ENCODE data around the gene PACRG.

PACRG gene

GRCh38 chr6:163187201-163187600, 459.4 kb downstream of the PACRG start:
- Histone ChIP-seq H3K27ac (no peak overlapping the region), H3K27me3 (ENCODE audit: insufficient read depth, low read depth) (no peaks in the 10 kb centered on the region), H4K20me1 (ENCODE audit: insufficient read depth) (no peaks in the 10 kb centered on the region), H2AFZ (ENCODE audit: low read depth) (no peak overlapping the region), H3K4me3 (IDR thresholded peaks at IDR 0.05; ENCODE audit: insufficient read depth, low read depth, low read length) (no peak overlapping the region), H3K9ac (no peak overlapping the region), H3K4me1 (ENCODE audit: low read depth, poor library complexity, severe bottlenecking) (no peaks in the 10 kb centered on the region), H3K79me2 (ENCODE audit: insufficient read depth, low read depth) (no peaks in the 10 kb centered on the region), H3K4me2 (no peak overlapping the region), H3K36me3 (ENCODE audit: insufficient read depth) (no peaks in the 10 kb centered on the region)
- no peak for TF ChIP-seq CTCF (conservative IDR thresholded peaks at IDR 0.05; ENCODE audit: low read depth, low read length)

GRCh38 chr6:163187606-163188005, 459.8 kb downstream of the PACRG start:
- H2AFZ ChIP-seq (ENCODE audit: low read depth), result no peak overlapping the region
- TF ChIP-seq CTCF (conservative IDR thresholded peaks at IDR 0.05; ENCODE audit: low read depth, low read length), result no peak
- H3K36me3 ChIP-seq (ENCODE audit: insufficient read depth), result no peaks in the 10 kb centered on the region
- H3K27ac ChIP-seq, result no peak overlapping the region
- no peaks in the 10 kb centered on the region for H4K20me1 ChIP-seq (ENCODE audit: insufficient read depth)
- no peak overlapping the region for H3K9ac ChIP-seq
- no peaks in the 10 kb centered on the region for H3K27me3 ChIP-seq (ENCODE audit: insufficient read depth, low read depth)
- no peak overlapping the region for H3K4me3 ChIP-seq (IDR thresholded peaks at IDR 0.05; ENCODE audit: insufficient read depth, low read depth, low read length)
- H3K4me1 ChIP-seq (ENCODE audit: low read depth, poor library complexity, severe bottlenecking), result no peaks in the 10 kb centered on the region
- H3K4me2 ChIP-seq, result no peak overlapping the region
- H3K79me2 ChIP-seq (ENCODE audit: insufficient read depth, low read depth), result no peaks in the 10 kb centered on the region

GRCh38 chr6:163188746-163189145, 461.0 kb downstream of the PACRG start:
- Histone ChIP-seq H3K9ac (no peak overlapping the region), H3K79me2 (ENCODE audit: insufficient read depth, low read depth) (no peaks in the 10 kb centered on the region), H3K27me3 (ENCODE audit: insufficient read depth, low read depth) (no peaks in the 10 kb centered on the region), H3K27ac (no peak overlapping the region), H3K4me2 (no peak overlapping the region), H3K4me1 (ENCODE audit: low read depth, poor library complexity, severe bottlenecking) (no peaks in the 10 kb centered on the region), H3K36me3 (ENCODE audit: insufficient read depth) (no peaks in the 10 kb centered on the region), H4K20me1 (ENCODE audit: insufficient read depth) (no peaks in the 10 kb centered on the region), H3K4me3 (IDR thresholded peaks at IDR 0.05; ENCODE audit: insufficient read depth, low read depth, low read length) (no peak overlapping the region), H2AFZ (ENCODE audit: low read depth) (no peak overlapping the region)
- TF ChIP-seq CTCF (conservative IDR thresholded peaks at IDR 0.05; ENCODE audit: low read depth, low read length), result no peak

GRCh38 chr6:163189609-163190008, 461.8 kb downstream of the PACRG start:
- Histone ChIP-seq H3K4me3 (IDR thresholded peaks at IDR 0.05; ENCODE audit: insufficient read depth, low read depth, low read length) (no peak overlapping the region), H2AFZ (ENCODE audit: low read depth) (no peak overlapping the region), H3K27ac (no peak overlapping the region), H3K79me2 (ENCODE audit: insufficient read depth, low read depth) (no peaks in the 10 kb centered on the region), H3K9ac (no peak overlapping the region), H3K4me2 (no peak overlapping the region), H3K4me1 (ENCODE audit: low read depth, poor library complexity, severe bottlenecking) (no peaks in the 10 kb centered on the region), H3K36me3 (ENCODE audit: insufficient read depth) (no peaks in the 10 kb centered on the region), H3K27me3 (ENCODE audit: insufficient read depth, low read depth) (no peaks in the 10 kb centered on the region), H4K20me1 (ENCODE audit: insufficient read depth) (no peaks in the 10 kb centered on the region)
- no peak for TF ChIP-seq CTCF (conservative IDR thresholded peaks at IDR 0.05; ENCODE audit: low read depth, low read length)

- Histone ChIP-seq H3K79me2 (ENCODE audit: insufficient read depth, low read depth) (no peaks in the 10 kb centered on the region), H2AFZ (ENCODE audit: low read depth) (no peak overlapping the region), H3K27me3 (ENCODE audit: insufficient read depth, low read depth) (no peaks in the 10 kb centered on the region), H3K4me2 (no peak overlapping the region), H3K4me3 (IDR thresholded peaks at IDR 0.05; ENCODE audit: insufficient read depth, low read depth, low read length) (no peak overlapping the region), H4K20me1 (ENCODE audit: insufficient read depth) (no peaks in the 10 kb centered on the region), H3K9ac (no peak overlapping the region), H3K36me3 (ENCODE audit: insufficient read depth) (no peaks in the 10 kb centered on the region), H3K27ac (no peak overlapping the region), H3K4me1 (ENCODE audit: low read depth, poor library complexity, severe bottlenecking) (no peaks in the 10 kb centered on the region)
- TF ChIP-seq CTCF (conservative IDR thresholded peaks at IDR 0.05; ENCODE audit: low read depth, low read length), result no peak
Measured at GRCh38 chr6:163190786-163191185, 463.0 kb downstream of the PACRG start.
